GM19324 (cell line): ENCODE measurements around the gene GNPDA1.

Source experiments
- ATAC-seq: cut with Tn5 transposase; IDR thresholded peaks from one replicate; pipeline ENCODE4 v1.9.1; 2021; ENCODE audit warnings: mild to moderate bottlenecking, moderate library complexity; ENCODE audit not compliant: unreplicated experiment, low FRiP score

GNPDA1 gene

GRCh38 chr5:142024771-142025304 is 12.0 kb upstream of the GNPDA1 start:
- ATAC-seq: peak; percentile 100

GRCh38 chr5:142023836-142024235 is 11.0 kb upstream of the GNPDA1 start:
- ATAC-seq: no peak

- ATAC-seq: no peak
These were observed 7.4 kb upstream of the GNPDA1 start for GRCh38 chr5:142020122-142020659.

GRCh38 chr5:142017832-142018427 is 5.1 kb upstream of the GNPDA1 start:
- no peak for ATAC-seq

GRCh38 chr5:142016556-142016955 is 3.7 kb upstream of the GNPDA1 start:
- no peak for ATAC-seq

GRCh38 chr5:142015781-142016533 is 3.1 kb upstream of the GNPDA1 start:
- ATAC-seq: no peak

- no peak for ATAC-seq
These were observed 2.2 kb upstream of the GNPDA1 start for GRCh38 chr5:142014911-142015584.

GRCh38 chr5:142013734-142014521 is 1.1 kb upstream of the GNPDA1 start:
- no peak for ATAC-seq

GRCh38 chr5:142012186-142012785 is 541 bp downstream of the GNPDA1 start:
- ATAC-seq: no peak

- ATAC-seq: no peak
These were observed 1.1 kb downstream of the GNPDA1 start for GRCh38 chr5:142011572-142012185.

- ATAC-seq: no peak
These were observed 2.9 kb downstream of the GNPDA1 start for GRCh38 chr5:142009886-142010285.

- no peak for ATAC-seq
These were observed 4.0 kb downstream of the GNPDA1 start for GRCh38 chr5:142008813-142009212.

GRCh38 chr5:142007237-142007544 is 5.6 kb downstream of the GNPDA1 start:
- ATAC-seq: no peak

- no peak for ATAC-seq
These were observed 6.2 kb downstream of the GNPDA1 start for GRCh38 chr5:142006363-142007236.

GRCh38 chr5:142003266-142003800 is 9.5 kb downstream of the GNPDA1 start:
- ATAC-seq: no peak

GRCh38 chr5:142000704-142001484 is 11.9 kb downstream of the GNPDA1 start:
- no peak for ATAC-seq

- ATAC-seq: no peak
These were observed 12.7 kb downstream of the GNPDA1 start for GRCh38 chr5:142000173-142000572.
